ENCODE data around the gene ADGB.
A peak's percentile ranks its signal among the peaks of the same experiment; 100 is the strongest.
"Not testable (repeated sequence)": the region's sequence is repeated elsewhere in the genome, so short reads cannot be mapped to it uniquely, and the experiment has no call there.

The ADGB gene

GRCh38 chr6:146598772-146599405 is at the start of gene ADGB:
Gene ADGB (plus strand): TSS chr6:146598972. CDS start chr6:146599041, 69 bp downstream.
- no peak for DNase-seq

- no peak for DNase-seq
These were observed 47.9 kb upstream of the ADGB start for GRCh38 chr6:146550911-146551310.

GRCh38 chr6:146551545-146551944 is 47.2 kb upstream of the ADGB start:
- DNase-seq = no peak

- DNase-seq = no peak
These were observed 45.2 kb upstream of the ADGB start for GRCh38 chr6:146553377-146554135.

- DNase-seq = no peak
These were observed 38.2 kb upstream of the ADGB start for GRCh38 chr6:146560607-146561006.

- not testable (repeated sequence) for DNase-seq
These were observed 32.1 kb upstream of the ADGB start for GRCh38 chr6:146566661-146567060.

- DNase-seq = not testable (repeated sequence)
These were observed 30.2 kb upstream of the ADGB start for GRCh38 chr6:146568619-146569018.

GRCh38 chr6:146574211-146574610 is 24.6 kb upstream of the ADGB start:
- no peak for DNase-seq

- no peak for DNase-seq
These were observed 20.7 kb upstream of the ADGB start for GRCh38 chr6:146578054-146578453.

- DNase-seq = no peak
These were observed 16.8 kb upstream of the ADGB start for GRCh38 chr6:146581968-146582367.

- no peak for DNase-seq
These were observed 15.9 kb upstream of the ADGB start for GRCh38 chr6:146582857-146583256.

- DNase-seq = no peak
These were observed 14.8 kb upstream of the ADGB start for GRCh38 chr6:146583966-146584365.

GRCh38 chr6:146587459-146587858 is 11.3 kb upstream of the ADGB start:
- no peak for DNase-seq

GRCh38 chr6:146590492-146590891 is 8.3 kb upstream of the ADGB start:
- no peak for DNase-seq

GRCh38 chr6:146592451-146592850 is 6.3 kb upstream of the ADGB start:
- DNase-seq = no peak

- DNase-seq = no peak
These were observed 4.8 kb upstream of the ADGB start for GRCh38 chr6:146593986-146594385.

GRCh38 chr6:146594495-146594894 is 4.3 kb upstream of the ADGB start:
- DNase-seq = no peak

- peak; percentile 10 for DNase-seq
These were observed 2.6 kb upstream of the ADGB start for GRCh38 chr6:146595972-146596731.

- DNase-seq = no peak
These were observed 2.6 kb downstream of the ADGB start for GRCh38 chr6:146601352-146601751.

GRCh38 chr6:146602526-146602925 is 3.8 kb downstream of the ADGB start:
- DNase-seq = no peak

- no peak for DNase-seq
These were observed 15.2 kb downstream of the ADGB start for GRCh38 chr6:146613947-146614346.

- DNase-seq = no peak
These were observed 21.9 kb downstream of the ADGB start for GRCh38 chr6:146620655-146621054.

GRCh38 chr6:146628350-146628749 is 29.6 kb downstream of the ADGB start:
- DNase-seq = no peak

GRCh38 chr6:146634022-146634421 is 35.2 kb downstream of the ADGB start:
- no peak for DNase-seq

Measured in CD4-positive, alpha-beta T cell treated with Interleukin-17A for 1 hour (primary cell).